B cell (primary cell): ENCODE measurements around the gene CD38. TPM values are rescaled to one million over a fixed set of nuclear protein-coding genes. Genes with fewer than 3 reads are reported as not detected.
"Not testable (repeated sequence)": the region's sequence is repeated elsewhere in the genome, so short reads cannot be mapped to it uniquely, and the experiment has no call there.

Experiments used
- ATAC-seq: fragments of 200-7000 bp; cut with Tn5 transposase; one replicate; pipeline ENCODE4 v1.10.0; 2021; ENCODE audit warnings: low read depth, mild to moderate bottlenecking, moderate number of reproducible peaks, moderate library complexity
- CTCF ChIA-PET: fragments of 350-600 bp; sonication (Branson Sonifier 250); formaldehyde crosslinking; loops from one replicate; lab custom pipeline; 2021; ENCODE audit warnings: antibody characterized with exemption, inconsistent platforms; lab: Charles Lee
- POLR2A ChIA-PET: fragments of 350-600 bp; sonication (Branson Sonifier 250); formaldehyde crosslinking; loops from one replicate; lab custom pipeline; 2021; ENCODE audit warnings: antibody characterized with exemption; lab: Charles Lee
- DNase-seq: peaks from one replicate; pipeline ENCODE4 v3.0.0; 2013
- H2AFZ ChIP-seq: 2 replicates; pipeline ENCODE4 v1.6.1; 2012; ENCODE audit warnings: mild to moderate bottlenecking, low read depth, low read length; ENCODE audit not compliant: insufficient read depth, poor library complexity, severe bottlenecking
- H3K27ac ChIP-seq, 2 donors: 1 replicate in 1 of 2; 2 replicates in 1 of 2; pipeline ENCODE4 v1.5.1; 2012 to 2013; ENCODE audit warnings: low read length in 2 of 2, mild to moderate bottlenecking in 2 of 2, moderate library complexity in 1 of 2
- H3K27me3 ChIP-seq, 4 experiments: fragments of 200-600 bp in 1 of 4; sonication (generic) in 1 of 4; replicated peaks in 1 of 4; 1 replicate in 2 of 4; 2 replicates in 2 of 4; pipeline versions ENCODE4 v1.6.1 to v1.7.0; 2013 to 2016; ENCODE audit warnings: low read length in 3 of 4, mild to moderate bottlenecking in 2 of 4, mixed read lengths in 1 of 4, moderate library complexity in 1 of 4; ENCODE audit not compliant: insufficient read depth in 4 of 4, control insufficient read depth in 3 of 4; ENCODE audit errors: control extremely low read depth in 1 of 4
- H3K36me3 ChIP-seq, 2 experiments: replicated peaks in 1 of 2; 1 replicate in 1 of 2; 2 replicates in 1 of 2; pipeline versions ENCODE4 v1.6.1 to v1.7.1; 2013; ENCODE audit warnings: low read length in 1 of 2; ENCODE audit not compliant: insufficient read depth in 2 of 2, control insufficient read depth in 1 of 2; ENCODE audit errors: control extremely low read depth in 1 of 2, extremely low read depth in 1 of 2
- H3K4me1 ChIP-seq, 2 donors: fragments of 200-600 bp in 1 of 2; sonication (generic) in 1 of 2; 1 replicate in 1 of 2; 2 replicates in 1 of 2; pipeline versions ENCODE4 v1.5.1 to v1.6.1; 2013 to 2017; ENCODE audit warnings: low read length in 2 of 2; ENCODE audit not compliant: control insufficient read depth in 2 of 2, insufficient read depth in 2 of 2
- H3K4me2 ChIP-seq: replicated peaks from 2 replicates; pipeline ENCODE3; 2012; ENCODE audit warnings: mild to moderate bottlenecking, low read depth, low read length; ENCODE audit not compliant: poor library complexity, severe bottlenecking
- H3K4me3 ChIP-seq, 5 experiments: fragments of 200-600 bp in 1 of 5; sonication (generic) in 1 of 5; 1 replicate in 3 of 5; 2 replicates in 2 of 5; pipeline versions ENCODE4 v1.5.1 to v1.7.0; 2011 to 2016; ENCODE audit warnings: low read length in 4 of 5, mild to moderate bottlenecking in 4 of 5, low read depth in 2 of 5, control low read depth in 1 of 5, moderate library complexity in 1 of 5; ENCODE audit not compliant: insufficient read depth in 1 of 5; ENCODE audit errors: control extremely low read depth in 1 of 5, extremely low read depth in 1 of 5
- H3K79me2 ChIP-seq: fragments of 200-600 bp; sonication (generic); one replicate; pipeline ENCODE4 v1.6.0; 2016; ENCODE audit warnings: low read length; ENCODE audit not compliant: control insufficient read depth, insufficient read depth
- H3K9ac ChIP-seq: fragments of 200-600 bp; sonication (generic); 2 replicates; pipeline ENCODE4 v1.6.1; 2017; ENCODE audit warnings: mild to moderate bottlenecking, low read length, moderate library complexity
- H3K9me3 ChIP-seq, 3 donors: one replicate each; pipeline versions ENCODE4 v1.6.1 to v1.7.1; 2013; ENCODE audit warnings: low read length in 2 of 3; ENCODE audit not compliant: control insufficient read depth in 2 of 3, insufficient read depth in 1 of 3; ENCODE audit errors: control extremely low read depth in 1 of 3
- H4K20me1 ChIP-seq: 2 replicates; pipeline ENCODE4 v1.6.0; 2012; ENCODE audit warnings: mild to moderate bottlenecking, low read length; ENCODE audit not compliant: insufficient read depth, control insufficient read depth, poor library complexity, severe bottlenecking
- H3K27ac Mint-ChIP-seq: one replicate; pipeline ENCODE4 v1.8.0; 2021; ENCODE audit warnings: mixed read lengths
- H3K27me3 Mint-ChIP-seq: one replicate; pipeline ENCODE4 v1.8.0; 2021; ENCODE audit warnings: mixed read lengths
- H3K4me1 Mint-ChIP-seq: one replicate; pipeline ENCODE4 v1.8.0; 2021; ENCODE audit warnings: mixed read lengths
- H3K4me3 Mint-ChIP-seq: one replicate; pipeline ENCODE4 v1.8.0; 2021; ENCODE audit warnings: mixed read lengths
- H3K9me3 Mint-ChIP-seq: one replicate; pipeline ENCODE4 v1.8.0; 2022; ENCODE audit warnings: mixed read lengths; ENCODE audit not compliant: insufficient read depth
- EZH2 ChIP-seq: IDR thresholded peaks from 2 replicates; pipeline ENCODE4 v1.6.1; 2012; ENCODE audit warnings: borderline replicate concordance, low read depth, mild to moderate bottlenecking, moderate library complexity, low read length; ENCODE audit not compliant: insufficient read depth, poor library complexity, severe bottlenecking
- WGBS: methylation state at CpG from one replicate; pipeline ENCODE4 v1.1.5; 2013; ENCODE audit warnings: missing lambda C conversion rate; ENCODE audit not compliant: insufficient coverage; 5-methylcytosine and 5-hydroxymethylcytosine counted together
- intact Hi-C: fragments of 100-400 bp; cut with micrococcal nuclease; formaldehyde crosslinking; loops from one replicate; pipeline ENCODE4 v1.10.0; 2022
- polyA plus RNA-seq: library from polyadenylated mRNA; depleted of rRNA; stranded (reverse); fragments of >200 nt; gene quantifications from 2 replicates; pipeline ENCODE4 v1.2.3, GENCODE V29; 2012
- total RNA-seq, 2 donors: library from RNA; stranded (reverse); fragments of 120-200 nt in 1 of 2; gene quantifications; 1 replicate in 1 of 2; 2 replicates in 1 of 2; pipeline versions ENCODE4 v1.2.3 to v1.2.4, GENCODE V29; 2013 to 2022
- TF ChIP-seq, protein P1 (sequence below): fragments of 200-600 bp; IDR thresholded peaks from one replicate; pipeline ENCODE4 v1.8.0; 2022; ENCODE audit warnings: antibody characterized with exemption, mild to moderate bottlenecking

CD38 gene
- total and polyA plus RNA-seq, 2 donors (not counting 1 experiment from before 2014, with no cell fraction given): 10.1 to 12.9 TPM

DNA sequence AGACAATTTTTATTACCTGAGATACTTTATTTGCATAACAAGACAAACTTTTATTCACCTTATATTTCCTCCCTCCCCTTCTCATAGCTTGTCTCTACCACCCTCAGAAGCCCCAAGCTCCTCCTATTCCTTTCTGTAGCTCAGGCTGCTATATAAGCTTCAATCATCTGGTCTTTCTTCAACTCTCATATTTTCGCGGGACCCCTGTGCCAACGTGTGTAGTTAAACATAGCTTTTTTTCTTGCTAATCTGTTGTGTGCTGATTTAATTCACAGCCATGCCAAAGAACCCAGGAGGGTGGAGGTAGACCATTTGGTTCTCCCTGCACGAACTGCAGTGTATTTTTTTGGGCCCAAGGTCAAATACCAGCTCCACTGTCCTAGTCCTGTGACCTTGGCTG lies 21.1 kb upstream of the CD38 start:
- Histone ChIP-seq H2AFZ (no peak overlapping the region), H3K4me1 (peaks cover 24 to 28% of the 10 kb centered on the region in 2 donors), H4K20me1 (no peaks in the 10 kb centered on the region), H3K4me2 (peak overlapping the region; percentile 56), H3K27ac (no peak overlapping the region), H3K36me3 (no peaks in the 10 kb centered on the region), H3K9ac (peak overlapping the region; percentile 29), H3K4me3 (no peak overlapping the region), H3K9me3 (no peaks in the 10 kb centered on the region), H3K27me3 (no peaks in the 10 kb centered on the region), H3K79me2 (no peaks in the 10 kb centered on the region)
- H3K4me3 Mint-ChIP-seq: no peak overlapping the region
- TF ChIP-seq EZH2: no peak
- TF ChIP-seq, protein P1, sequence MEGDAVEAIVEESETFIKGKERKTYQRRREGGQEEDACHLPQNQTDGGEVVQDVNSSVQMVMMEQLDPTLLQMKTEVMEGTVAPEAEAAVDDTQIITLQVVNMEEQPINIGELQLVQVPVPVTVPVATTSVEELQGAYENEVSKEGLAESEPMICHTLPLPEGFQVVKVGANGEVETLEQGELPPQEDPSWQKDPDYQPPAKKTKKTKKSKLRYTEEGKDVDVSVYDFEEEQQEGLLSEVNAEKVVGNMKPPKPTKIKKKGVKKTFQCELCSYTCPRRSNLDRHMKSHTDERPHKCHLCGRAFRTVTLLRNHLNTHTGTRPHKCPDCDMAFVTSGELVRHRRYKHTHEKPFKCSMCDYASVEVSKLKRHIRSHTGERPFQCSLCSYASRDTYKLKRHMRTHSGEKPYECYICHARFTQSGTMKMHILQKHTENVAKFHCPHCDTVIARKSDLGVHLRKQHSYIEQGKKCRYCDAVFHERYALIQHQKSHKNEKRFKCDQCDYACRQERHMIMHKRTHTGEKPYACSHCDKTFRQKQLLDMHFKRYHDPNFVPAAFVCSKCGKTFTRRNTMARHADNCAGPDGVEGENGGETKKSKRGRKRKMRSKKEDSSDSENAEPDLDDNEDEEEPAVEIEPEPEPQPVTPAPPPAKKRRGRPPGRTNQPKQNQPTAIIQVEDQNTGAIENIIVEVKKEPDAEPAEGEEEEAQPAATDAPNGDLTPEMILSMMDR: no peak
- ChIA-PET CTCF (interaction anchor here (0.8 to 2.5 kb wide), 13 partner anchors 9 to 475 kb away, joined by 3 to 12 read pairs (median 4); partner anchors contain the start of gene FBXL5), POLR2A (no interaction called here)
- no peaks in the 10 kb centered on the region for H3K27me3 Mint-ChIP-seq
- DNase-seq (no peak), ATAC-seq (no peak)
- intact Hi-C loops: no loop called here
- H3K9me3 Mint-ChIP-seq: no peaks in the 10 kb centered on the region
- H3K4me1 Mint-ChIP-seq: peaks cover 34% of the 10 kb centered on the region
- 78% methylated on average over 1 of the region's 4 CpGs for WGBS
- H3K27ac Mint-ChIP-seq: no peak overlapping the region

DNA sequence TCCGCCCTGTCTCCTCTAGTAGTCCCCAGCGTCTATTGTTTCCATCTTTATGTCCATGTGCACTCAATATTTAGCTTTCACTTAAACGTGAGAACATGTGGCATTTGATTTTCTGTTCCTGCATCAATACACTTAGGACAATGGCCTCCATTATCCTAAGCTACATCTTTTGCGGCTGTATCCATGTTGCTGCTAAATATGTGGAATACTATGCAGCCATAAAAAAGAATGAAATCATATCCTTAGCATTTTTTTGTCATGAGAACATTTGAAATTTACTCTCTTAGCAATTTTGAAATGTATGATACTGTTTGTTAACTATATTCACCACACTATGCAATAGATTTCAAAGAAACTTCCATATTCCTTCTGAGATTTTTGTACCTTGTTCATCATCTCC lies 19.8 kb upstream of the CD38 start:
- CTCF ChIA-PET: no interaction called here

DNA sequence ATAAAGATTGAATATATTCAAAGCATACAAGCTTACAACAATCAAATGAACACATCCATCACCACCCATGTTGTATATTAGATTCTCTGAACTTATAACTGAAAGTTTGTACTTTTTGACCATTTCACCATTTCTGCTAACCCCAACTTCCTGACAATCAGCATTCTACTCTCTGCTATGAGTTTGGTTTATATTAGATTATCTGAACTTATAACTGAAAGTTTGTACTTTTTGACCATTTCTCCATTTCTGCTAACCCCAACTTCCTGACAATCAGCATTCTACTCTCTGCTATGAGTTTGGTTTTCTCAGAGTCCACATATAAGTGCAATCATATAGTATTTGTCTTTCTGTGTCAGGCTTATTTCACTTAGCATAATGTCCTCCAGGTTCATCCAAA lies 15.7 kb upstream of the CD38 start:
- intact Hi-C loops, H3K4me3 Mint-ChIP-seq, CTCF ChIA-PET, H3K9me3 Mint-ChIP-seq, POLR2A ChIA-PET, H3K36me3 ChIP-seq, H3K27ac ChIP-seq, DNase-seq, H3K9me3 ChIP-seq, H3K4me3 ChIP-seq, H3K27me3 ChIP-seq, H3K79me2 ChIP-seq, H3K4me2 ChIP-seq, H3K27me3 Mint-ChIP-seq, ATAC-seq, H3K27ac Mint-ChIP-seq, H3K9ac ChIP-seq, H4K20me1 ChIP-seq, H2AFZ ChIP-seq: not testable (repeated sequence)
- peaks cover 16% of the 10 kb centered on the region for H3K4me1 Mint-ChIP-seq
- peaks cover 17 to 21% of the 10 kb centered on the region in 2 donors for H3K4me1 ChIP-seq

More for the DNA sequence above, 19.8 kb upstream of the CD38 start:
- no peak for TF ChIP-seq EZH2
- TF ChIP-seq, protein P1: no peak
- no peak overlapping the region for H3K9ac ChIP-seq
- peaks cover 34% of the 10 kb centered on the region for H3K4me1 Mint-ChIP-seq
- H3K4me3 ChIP-seq: no peak overlapping the region
- H4K20me1 ChIP-seq: no peaks in the 10 kb centered on the region
- no peak overlapping the region for H2AFZ ChIP-seq
- peaks cover 24 to 28% of the 10 kb centered on the region in 2 donors for H3K4me1 ChIP-seq
- H3K4me2 ChIP-seq: no peak overlapping the region
- DNase-seq (no peak), ATAC-seq (no peak)
- no peaks in the 10 kb centered on the region for H3K27me3 Mint-ChIP-seq
- peaks cover 0 to 1% (median 0%) of the 10 kb centered on the region in 3 donors for H3K9me3 ChIP-seq
- no peaks in the 10 kb centered on the region for H3K79me2 ChIP-seq
- H3K27ac ChIP-seq: no peak overlapping the region
- intact Hi-C loops: no loop called here
- H3K27ac Mint-ChIP-seq: no peak overlapping the region
- POLR2A ChIA-PET: no interaction called here
- H3K4me3 Mint-ChIP-seq: no peak overlapping the region
- no peaks in the 10 kb centered on the region for H3K36me3 ChIP-seq
- WGBS: 100% methylated on average over 1 of the region's 4 CpGs
- H3K27me3 ChIP-seq: no peaks in the 10 kb centered on the region
- H3K9me3 Mint-ChIP-seq: no peaks in the 10 kb centered on the region
